ENCODE results near the gene HMGCLL1. TPM values are rescaled to one million over a fixed set of nuclear protein-coding genes. Genes with fewer than 3 reads are reported as not detected.

The HMGCLL1 gene
- total RNA-seq, 1 donor from 2014 or later: 0.75 TPM

- H3K27me3 Mint-ChIP-seq (ENCODE audit: low read depth): no peaks in the 10 kb centered on the region
- no peaks in the 10 kb centered on the region for H3K4me1 Mint-ChIP-seq
- no peaks in the 10 kb centered on the region for H3K9me3 Mint-ChIP-seq
- TF ChIP-seq, protein P1, sequence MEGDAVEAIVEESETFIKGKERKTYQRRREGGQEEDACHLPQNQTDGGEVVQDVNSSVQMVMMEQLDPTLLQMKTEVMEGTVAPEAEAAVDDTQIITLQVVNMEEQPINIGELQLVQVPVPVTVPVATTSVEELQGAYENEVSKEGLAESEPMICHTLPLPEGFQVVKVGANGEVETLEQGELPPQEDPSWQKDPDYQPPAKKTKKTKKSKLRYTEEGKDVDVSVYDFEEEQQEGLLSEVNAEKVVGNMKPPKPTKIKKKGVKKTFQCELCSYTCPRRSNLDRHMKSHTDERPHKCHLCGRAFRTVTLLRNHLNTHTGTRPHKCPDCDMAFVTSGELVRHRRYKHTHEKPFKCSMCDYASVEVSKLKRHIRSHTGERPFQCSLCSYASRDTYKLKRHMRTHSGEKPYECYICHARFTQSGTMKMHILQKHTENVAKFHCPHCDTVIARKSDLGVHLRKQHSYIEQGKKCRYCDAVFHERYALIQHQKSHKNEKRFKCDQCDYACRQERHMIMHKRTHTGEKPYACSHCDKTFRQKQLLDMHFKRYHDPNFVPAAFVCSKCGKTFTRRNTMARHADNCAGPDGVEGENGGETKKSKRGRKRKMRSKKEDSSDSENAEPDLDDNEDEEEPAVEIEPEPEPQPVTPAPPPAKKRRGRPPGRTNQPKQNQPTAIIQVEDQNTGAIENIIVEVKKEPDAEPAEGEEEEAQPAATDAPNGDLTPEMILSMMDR (conservative IDR thresholded peaks at IDR 0.05): no peak
- no peaks in the 10 kb centered on the region for H3K36me3 Mint-ChIP-seq (ENCODE audit: low read depth)
- H3K4me3 Mint-ChIP-seq: no peak overlapping the region
- DNase-seq (ENCODE audit: low read depth, low spot score): no peak
- H3K27ac Mint-ChIP-seq (ENCODE audit: unreplicated experiment): no peak overlapping the region
Observed at GRCh38 chr6:55448451-55448850, 130.5 kb downstream of the HMGCLL1 start.

- Mint-ChIP-seq H3K4me3 (no peak overlapping the region), H3K27me3 (ENCODE audit: low read depth) (no peaks in the 10 kb centered on the region), H3K36me3 (ENCODE audit: low read depth) (no peaks in the 10 kb centered on the region), H3K27ac (ENCODE audit: unreplicated experiment) (no peak overlapping the region), H3K9me3 (no peaks in the 10 kb centered on the region), H3K4me1 (no peaks in the 10 kb centered on the region)
- TF ChIP-seq, protein P1 (conservative IDR thresholded peaks at IDR 0.05): no peak
- no peak for DNase-seq (ENCODE audit: low read depth, low spot score)
Observed at GRCh38 chr6:55447891-55448290, 131.1 kb downstream of the HMGCLL1 start.

DNA sequence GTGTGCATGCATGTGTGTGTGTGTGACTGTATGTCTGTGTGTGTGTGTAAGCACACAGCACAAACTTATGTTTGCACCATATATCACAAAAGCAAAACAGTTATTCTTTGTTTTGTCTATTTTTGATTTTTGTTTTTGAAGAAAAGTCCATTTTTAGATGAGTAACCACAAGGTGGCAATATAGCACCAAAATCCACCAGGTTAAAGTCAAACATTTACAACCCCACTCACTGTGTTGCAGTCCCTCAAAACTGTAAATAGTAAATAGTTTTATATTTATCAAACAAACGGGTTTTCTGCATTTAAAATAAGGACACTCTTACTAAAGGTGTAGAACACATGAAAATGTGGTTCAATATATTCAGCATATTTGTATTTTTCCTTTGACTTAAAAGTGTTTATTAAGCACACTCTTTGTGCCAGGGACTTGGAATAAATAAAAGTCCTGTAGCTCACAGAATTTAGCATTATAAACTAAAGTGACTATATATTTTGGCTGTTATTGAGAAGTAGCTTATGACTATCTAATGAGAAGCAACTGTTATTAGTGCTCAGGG lies 133.3 kb downstream of the HMGCLL1 start:
- no peaks in the 10 kb centered on the region for H3K9me3 Mint-ChIP-seq
- no peaks in the 10 kb centered on the region for H3K4me1 Mint-ChIP-seq
- TF ChIP-seq, protein P1 (conservative IDR thresholded peaks at IDR 0.05): peak; percentile 88
- no peak for DNase-seq (ENCODE audit: low read depth, low spot score)
- H3K36me3 Mint-ChIP-seq (ENCODE audit: low read depth): no peaks in the 10 kb centered on the region
- no peak overlapping the region for H3K27ac Mint-ChIP-seq (ENCODE audit: unreplicated experiment)
- no peaks in the 10 kb centered on the region for H3K27me3 Mint-ChIP-seq (ENCODE audit: low read depth)
- H3K4me3 Mint-ChIP-seq: no peak overlapping the region

DNA sequence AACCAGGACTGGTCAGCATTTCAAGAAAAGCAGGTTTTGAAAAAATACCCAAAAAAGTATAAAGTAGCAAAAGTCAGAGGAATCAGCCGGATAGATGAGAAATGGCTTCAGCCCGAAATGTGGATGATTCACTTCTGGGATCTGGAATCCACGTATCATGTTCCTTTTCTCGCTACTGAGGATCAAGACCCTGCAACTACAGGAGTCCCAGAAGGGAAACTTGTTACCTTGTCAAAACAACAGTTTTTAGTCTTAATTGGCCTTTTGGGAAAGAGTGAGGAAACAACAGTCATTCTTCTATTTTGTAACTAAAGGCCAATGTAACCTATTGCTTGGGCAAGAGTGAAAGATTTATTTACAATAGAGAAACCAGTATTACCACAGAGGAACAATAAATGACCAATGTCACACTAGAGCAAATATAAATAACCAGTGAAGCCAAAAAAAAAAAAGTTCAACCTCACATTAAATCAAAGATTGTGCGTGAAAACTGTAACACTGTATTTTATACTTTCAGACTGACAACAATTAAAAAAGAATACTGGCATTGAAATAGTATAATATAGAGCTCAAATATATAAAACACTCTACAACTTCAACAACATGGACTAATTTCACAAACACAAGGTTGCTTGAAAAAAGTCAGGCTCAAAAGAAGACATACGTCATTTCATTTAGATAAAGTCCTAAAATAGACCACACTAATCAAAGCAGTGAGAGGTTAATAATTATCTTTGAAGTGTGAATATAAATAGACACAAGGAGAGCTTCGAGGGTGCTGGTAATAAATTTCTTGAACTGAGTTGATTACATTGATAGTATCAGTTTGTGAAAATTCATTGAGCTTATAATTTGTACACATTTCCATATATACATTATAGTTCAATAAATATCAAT lies 135.5 kb downstream of the HMGCLL1 start:
- TF ChIP-seq, protein P1 (conservative IDR thresholded peaks at IDR 0.05): no peak
- H3K4me1 Mint-ChIP-seq: no peaks in the 10 kb centered on the region
- no peak for DNase-seq (ENCODE audit: low read depth, low spot score)
- H3K36me3 Mint-ChIP-seq (ENCODE audit: low read depth): no peaks in the 10 kb centered on the region
- no peaks in the 10 kb centered on the region for H3K27me3 Mint-ChIP-seq (ENCODE audit: low read depth)
- H3K4me3 Mint-ChIP-seq: no peak overlapping the region
- no peaks in the 10 kb centered on the region for H3K9me3 Mint-ChIP-seq
- H3K27ac Mint-ChIP-seq (ENCODE audit: unreplicated experiment): no peak overlapping the region

GRCh38 chr6:55438203-55438602 lies 140.8 kb downstream of the HMGCLL1 start:
- TF ChIP-seq, protein P1 (conservative IDR thresholded peaks at IDR 0.05): no peak
- Mint-ChIP-seq H3K36me3 (ENCODE audit: low read depth) (no peaks in the 10 kb centered on the region), H3K9me3 (no peaks in the 10 kb centered on the region), H3K4me3 (no peak overlapping the region), H3K27me3 (ENCODE audit: low read depth) (no peaks in the 10 kb centered on the region), H3K4me1 (no peaks in the 10 kb centered on the region), H3K27ac (ENCODE audit: unreplicated experiment) (no peak overlapping the region)
- DNase-seq (ENCODE audit: low read depth, low spot score): no peak

All from neural crest cell (in vitro differentiated cells).